HG02571 (cell line): Measurements from ENCODE around the gene CEP83.
"Not testable (repeated sequence)": the region's sequence is repeated elsewhere in the genome, so short reads cannot be mapped to it uniquely, and the experiment has no call there.

Experiments used
- ATAC-seq: cut with Tn5 transposase; IDR thresholded peaks from one replicate; pipeline ENCODE4 v1.9.1; 2021; ENCODE audit warnings: mild to moderate bottlenecking, moderate library complexity; ENCODE audit not compliant: unreplicated experiment

The CEP83 gene

DNA sequence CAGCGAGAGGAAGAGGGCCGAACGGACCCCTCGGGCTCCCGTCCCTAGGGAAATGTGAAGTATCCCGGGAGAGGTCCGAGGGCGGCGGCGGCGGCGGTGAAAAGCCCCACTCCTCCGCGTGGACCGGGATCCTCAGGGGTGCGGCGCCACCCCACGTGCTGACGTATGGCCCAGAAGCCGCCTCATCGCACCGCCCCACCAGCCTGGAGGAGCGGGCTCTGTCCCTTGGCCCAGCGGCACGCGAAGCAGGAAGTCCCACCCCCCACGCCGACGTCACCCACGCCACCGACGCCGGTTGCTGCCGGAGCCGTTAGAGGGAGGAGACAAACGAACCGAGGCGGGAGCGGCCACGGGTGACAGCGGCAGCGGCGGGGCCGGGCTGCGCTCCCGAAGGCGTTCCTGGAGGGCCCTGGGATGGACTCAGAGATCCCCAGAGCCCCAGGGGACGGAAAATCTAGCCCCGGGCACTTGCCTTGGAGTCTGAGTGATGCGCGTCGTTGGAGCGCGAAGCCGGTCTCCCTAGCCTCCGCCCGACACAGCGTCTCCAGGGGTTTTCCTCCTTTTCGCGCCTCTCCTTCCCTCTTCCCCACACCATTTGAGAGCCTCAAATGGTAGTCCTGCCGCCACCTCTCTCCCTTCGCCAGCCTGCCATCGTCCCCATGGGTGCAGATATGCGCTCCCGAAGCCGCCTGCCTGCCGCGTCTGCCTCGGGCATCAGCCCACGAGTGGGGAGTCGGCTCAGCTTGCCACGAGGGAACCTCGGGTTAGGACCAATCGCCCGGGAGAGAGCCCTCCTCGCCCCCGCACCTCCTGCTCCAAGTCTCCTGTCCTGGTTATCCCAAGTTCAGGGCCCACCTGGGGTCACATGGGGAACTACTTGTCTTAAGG, at the start of gene CEP83:
CEP83 (minus strand) TSS at position 140 of the 888 bp plus-strand sequence. CDS start 47,377 bp downstream, outside the sequence.
- peak; percentile 99 for ATAC-seq

GRCh38 chr12:94509317-94509716, 49.6 kb upstream of the CEP83 start:
- no peak for ATAC-seq

- no peak for ATAC-seq
These were observed 47.8 kb upstream of the CEP83 start for GRCh38 chr12:94507455-94507854.

DNA sequence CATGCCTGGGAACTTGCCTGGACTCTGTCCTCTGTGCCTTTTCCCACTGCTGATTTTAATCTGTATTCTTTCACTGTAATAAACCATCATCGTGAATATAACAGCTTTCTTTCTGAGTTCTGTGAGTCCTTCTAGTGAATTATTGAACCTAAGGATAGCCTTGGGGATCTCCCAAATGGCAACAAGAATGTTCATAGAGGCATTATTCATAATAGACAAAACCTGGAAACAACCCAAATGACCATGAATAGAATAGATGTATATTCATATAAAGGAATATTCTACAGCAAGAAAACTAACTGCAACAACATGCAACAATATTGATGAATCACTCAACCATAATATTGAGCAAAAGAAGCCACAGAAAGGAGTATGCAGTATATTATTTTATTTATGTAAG, 44.7 kb upstream of the CEP83 start:
- ATAC-seq, result no peak

- ATAC-seq, result no peak
These were observed 44.0 kb upstream of the CEP83 start for GRCh38 chr12:94503619-94504018.

- no peak for ATAC-seq
These were observed 41.3 kb upstream of the CEP83 start for GRCh38 chr12:94500831-94501567.

GRCh38 chr12:94498698-94499097, 39.0 kb upstream of the CEP83 start:
- no peak for ATAC-seq

GRCh38 chr12:94498073-94498472, 38.4 kb upstream of the CEP83 start:
- no peak for ATAC-seq

DNA sequence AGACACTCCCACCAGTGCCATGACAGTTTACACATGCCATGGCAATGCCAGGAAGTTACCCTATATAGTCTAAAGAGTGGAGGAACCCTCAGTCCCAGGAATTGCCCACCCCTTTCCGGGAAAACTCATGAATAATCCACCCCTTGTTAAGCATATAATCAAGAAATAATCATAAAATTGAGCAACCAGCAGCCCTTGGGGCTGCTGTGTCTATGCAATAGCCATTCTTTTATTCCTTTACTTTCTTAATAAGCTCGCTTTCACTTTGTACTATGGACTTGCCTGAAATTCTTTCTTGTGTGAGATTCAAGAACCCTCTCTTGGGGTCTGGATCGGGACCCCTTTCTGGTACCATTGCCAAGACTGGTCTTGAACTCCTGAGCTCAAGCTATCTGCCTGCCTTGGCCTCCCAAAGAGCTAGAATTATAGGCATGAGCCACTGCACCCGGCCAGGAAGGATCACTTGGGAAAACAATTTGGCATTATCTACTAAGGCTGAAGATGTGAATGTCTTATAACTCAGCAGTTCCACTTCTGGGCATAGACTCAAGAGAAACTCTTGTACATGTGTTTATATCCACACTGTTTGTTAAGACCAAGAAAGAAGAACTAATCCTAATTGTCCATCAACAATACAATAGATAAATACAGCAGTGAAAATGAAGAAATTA, 35.9 kb upstream of the CEP83 start:
- ATAC-seq, result no peak

DNA sequence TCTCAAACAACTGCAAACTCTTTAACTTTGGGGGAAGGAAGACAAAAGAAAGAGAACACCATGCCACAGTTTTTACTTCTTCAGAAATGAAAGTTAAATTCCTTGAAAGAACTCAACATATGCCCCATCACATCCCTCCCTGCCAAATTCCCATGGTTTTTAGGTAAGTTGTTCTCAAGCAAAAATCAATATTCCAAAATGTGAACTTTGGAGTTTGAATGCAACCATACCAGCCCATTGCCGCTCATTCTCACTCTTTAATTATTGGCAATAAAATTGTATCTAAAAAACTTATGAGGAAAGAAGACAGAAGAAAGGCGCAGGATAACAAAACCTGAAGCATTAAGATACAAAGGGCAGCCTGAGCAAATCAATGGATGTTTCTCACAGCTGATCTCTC, 31.8 kb upstream of the CEP83 start:
- ATAC-seq, result no peak

GRCh38 chr12:94488463-94488862, 28.8 kb upstream of the CEP83 start:
- ATAC-seq, result peak; percentile 69

DNA sequence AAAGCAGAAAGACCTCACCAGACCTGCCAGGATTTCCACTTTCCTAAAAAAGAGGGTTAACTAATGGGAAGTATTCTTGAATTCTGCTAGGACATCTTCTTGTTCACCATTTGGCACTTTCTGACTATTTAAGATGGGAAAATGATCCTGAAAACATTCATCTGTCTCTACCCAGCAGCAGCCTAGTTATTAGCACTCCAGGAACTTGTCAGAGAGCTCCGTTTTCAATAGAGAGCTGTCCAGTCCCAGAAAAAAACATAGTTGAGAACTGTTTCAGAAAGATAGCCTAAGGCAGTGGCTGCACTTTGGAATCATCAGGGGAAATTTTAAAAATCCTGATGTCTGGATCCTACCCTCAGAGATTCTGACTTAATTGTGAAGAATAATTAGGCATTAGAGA, 22.1 kb upstream of the CEP83 start:
- ATAC-seq, result no peak

GRCh38 chr12:94469522-94469921, 9.9 kb upstream of the CEP83 start:
- no peak for ATAC-seq

DNA sequence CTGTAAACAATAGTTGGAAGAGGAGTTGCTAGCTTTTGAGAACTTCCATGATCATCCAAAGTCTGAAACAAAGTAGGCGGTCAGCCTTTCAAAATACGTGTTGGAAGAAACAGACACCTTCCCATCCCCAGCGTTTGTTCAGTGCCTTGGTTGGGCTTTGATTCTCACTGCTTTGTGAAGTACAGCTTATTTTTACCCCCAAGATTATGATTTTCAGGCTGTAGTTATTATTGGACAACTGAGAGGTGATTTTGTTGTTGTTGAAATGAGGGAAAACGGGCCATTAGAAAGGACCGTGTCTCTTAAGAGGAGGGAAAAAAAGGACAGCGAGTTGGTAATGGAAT, 921 bp upstream of the CEP83 start:
- no peak for ATAC-seq

- ATAC-seq, result peak; percentile 40
These were observed 565 bp downstream of the CEP83 start for GRCh38 chr12:94458877-94459727.

GRCh38 chr12:94457311-94457710, 2.4 kb downstream of the CEP83 start:
- no peak for ATAC-seq

GRCh38 chr12:94454318-94454717, 5.3 kb downstream of the CEP83 start:
- ATAC-seq, result not testable (repeated sequence)

GRCh38 chr12:94445662-94446061, 14.0 kb downstream of the CEP83 start:
- ATAC-seq, result no peak

DNA sequence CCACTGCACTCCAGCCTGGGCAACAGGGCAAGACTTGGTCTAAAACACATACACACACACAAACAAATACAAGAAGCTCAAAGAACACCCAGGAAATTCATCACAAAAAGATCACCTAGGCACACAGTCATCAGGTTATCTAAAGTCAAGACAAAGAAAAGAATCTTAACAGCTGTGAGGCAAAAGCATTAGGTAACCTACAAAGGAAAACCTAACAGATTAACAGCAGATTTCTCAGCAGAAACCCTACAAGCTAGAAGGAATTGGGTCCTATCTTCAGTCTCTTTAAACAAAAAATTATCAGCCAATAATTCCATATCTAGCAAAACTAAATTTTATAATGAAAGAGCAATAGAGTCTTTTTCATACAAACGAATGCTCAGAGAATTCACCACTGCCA, 22.4 kb downstream of the CEP83 start:
- ATAC-seq, result no peak

GRCh38 chr12:94435511-94435927, 24.1 kb downstream of the CEP83 start:
- no peak for ATAC-seq

- no peak for ATAC-seq
These were observed 25.5 kb downstream of the CEP83 start for GRCh38 chr12:94434171-94434570.
